ENCODE measurements around the gene UBE3C.

- TF ChIP-seq, protein P1, sequence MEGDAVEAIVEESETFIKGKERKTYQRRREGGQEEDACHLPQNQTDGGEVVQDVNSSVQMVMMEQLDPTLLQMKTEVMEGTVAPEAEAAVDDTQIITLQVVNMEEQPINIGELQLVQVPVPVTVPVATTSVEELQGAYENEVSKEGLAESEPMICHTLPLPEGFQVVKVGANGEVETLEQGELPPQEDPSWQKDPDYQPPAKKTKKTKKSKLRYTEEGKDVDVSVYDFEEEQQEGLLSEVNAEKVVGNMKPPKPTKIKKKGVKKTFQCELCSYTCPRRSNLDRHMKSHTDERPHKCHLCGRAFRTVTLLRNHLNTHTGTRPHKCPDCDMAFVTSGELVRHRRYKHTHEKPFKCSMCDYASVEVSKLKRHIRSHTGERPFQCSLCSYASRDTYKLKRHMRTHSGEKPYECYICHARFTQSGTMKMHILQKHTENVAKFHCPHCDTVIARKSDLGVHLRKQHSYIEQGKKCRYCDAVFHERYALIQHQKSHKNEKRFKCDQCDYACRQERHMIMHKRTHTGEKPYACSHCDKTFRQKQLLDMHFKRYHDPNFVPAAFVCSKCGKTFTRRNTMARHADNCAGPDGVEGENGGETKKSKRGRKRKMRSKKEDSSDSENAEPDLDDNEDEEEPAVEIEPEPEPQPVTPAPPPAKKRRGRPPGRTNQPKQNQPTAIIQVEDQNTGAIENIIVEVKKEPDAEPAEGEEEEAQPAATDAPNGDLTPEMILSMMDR (IDR thresholded peaks at IDR 0.05): peak in 2 of 4 experiments; percentile 5 to 24
- TF ChIP-seq POLR2AphosphoS5 (IDR thresholded peaks at IDR 0.05): peak; percentile 40
These were observed at the start of gene UBE3C for GRCh38 chr7:157138424-157139110.

All from prostate gland (tissue), 2 donors.